Liver (tissue), 9 donors: ENCODE data around the gene SPEN. TPM values are rescaled to one million over a fixed set of nuclear protein-coding genes. Genes with fewer than 3 reads are reported as not detected.

Experiments used
- DNase-seq: peaks from one replicate; pipeline ENCODE4 v3.0.0-alpha.2; 2017; ENCODE audit warnings: low spot score
- H3K27ac ChIP-seq, 2 donors: one replicate each; pipeline ENCODE4 v1.7.0; 2013; ENCODE audit warnings: inconsistent platforms in 2 of 2, low read length in 2 of 2, control low read depth in 1 of 2, low read depth in 1 of 2, mild to moderate bottlenecking in 1 of 2
- H3K27me3 ChIP-seq, 4 donors: one replicate each; pipeline versions ENCODE4 v1.6.1 to v1.7.0; 2013; ENCODE audit warnings: low read length in 3 of 4, inconsistent platforms in 1 of 4, mild to moderate bottlenecking in 1 of 4, moderate library complexity in 1 of 4; ENCODE audit not compliant: control insufficient read depth in 4 of 4, insufficient read depth in 4 of 4
- H3K36me3 ChIP-seq, 4 donors: one replicate each; pipeline versions ENCODE4 v1.6.1 to v1.7.0; 2013; ENCODE audit warnings: low read length in 3 of 4, mild to moderate bottlenecking in 3 of 4, low read depth in 1 of 4, moderate library complexity in 1 of 4; ENCODE audit not compliant: control insufficient read depth in 4 of 4, insufficient read depth in 3 of 4
- H3K4me1 ChIP-seq, 4 donors: one replicate each; pipeline versions ENCODE4 v1.6.1 to v1.7.0; 2013; ENCODE audit warnings: low read length in 3 of 4, mild to moderate bottlenecking in 3 of 4, moderate library complexity in 1 of 4; ENCODE audit not compliant: control insufficient read depth in 4 of 4, insufficient read depth in 4 of 4
- H3K4me3 ChIP-seq, 3 donors: one replicate each; pipeline versions ENCODE4 v1.6.1 to v1.7.0; 2013; ENCODE audit warnings: low read length in 3 of 3, control low read depth in 1 of 3, low read depth in 1 of 3, mild to moderate bottlenecking in 1 of 3
- H3K9ac ChIP-seq, 2 donors: one replicate each; pipeline ENCODE4 v1.7.0; 2013; ENCODE audit warnings: low read length in 2 of 2, mild to moderate bottlenecking in 2 of 2, moderate library complexity in 2 of 2, control low read depth in 1 of 2, low read depth in 1 of 2
- H3K9me3 ChIP-seq, 4 donors: one replicate each; pipeline versions ENCODE4 v1.6.1 to v1.7.0; 2013; ENCODE audit warnings: low read length in 3 of 4; ENCODE audit not compliant: control insufficient read depth in 4 of 4
- EGR1 ChIP-seq, 2 donors: IDR thresholded peaks; 2 replicates each; pipeline ENCODE4 v1.6.1; 2016 to 2018; ENCODE audit warnings: antibody characterized with exemption in 2 of 2, low read depth in 2 of 2
- FOXA1 ChIP-seq: IDR thresholded peaks from 2 replicates; pipeline ENCODE4 v1.6.1; 2016; ENCODE audit warnings: antibody characterized with exemption
- FOXA2 ChIP-seq: IDR thresholded peaks from 2 replicates; pipeline ENCODE4 v1.6.1; 2016; ENCODE audit warnings: antibody characterized with exemption
- GABPA ChIP-seq, 2 donors: IDR thresholded peaks in 1 of 2; conservative IDR thresholded peaks in 1 of 2; 2 replicates each; pipeline ENCODE4 v1.6.1; 2016; ENCODE audit warnings: antibody characterized with exemption in 2 of 2, mild to moderate bottlenecking in 1 of 2, moderate library complexity in 1 of 2
- HNF4A ChIP-seq, 2 donors: conservative IDR thresholded peaks; 2 replicates each; pipeline ENCODE4 v1.6.1; 2016; ENCODE audit warnings: antibody characterized with exemption in 2 of 2, mild to moderate bottlenecking in 2 of 2
- HNF4G ChIP-seq: IDR thresholded peaks from 2 replicates; pipeline ENCODE4 v1.6.1; 2016; ENCODE audit warnings: antibody characterized with exemption
- JUND ChIP-seq, 2 donors: IDR thresholded peaks; 2 replicates each; pipeline ENCODE4 v1.6.1; 2016; ENCODE audit warnings: antibody characterized with exemption in 2 of 2
- NR2F2 ChIP-seq: IDR thresholded peaks from 2 replicates; pipeline ENCODE4 v1.6.1; 2016; ENCODE audit warnings: antibody characterized with exemption
- RAD21 ChIP-seq, 2 donors: IDR thresholded peaks; 2 replicates each; pipeline ENCODE4 v1.6.1; 2016; ENCODE audit warnings: antibody characterized with exemption in 2 of 2, mild to moderate bottlenecking in 2 of 2
- RXRA ChIP-seq, 2 donors: IDR thresholded peaks; 2 replicates each; pipeline ENCODE4 v1.6.1; 2017 to 2018; ENCODE audit warnings: antibody characterized with exemption in 2 of 2, mild to moderate bottlenecking in 1 of 2
- SP1 ChIP-seq: IDR thresholded peaks from 2 replicates; pipeline ENCODE4 v1.6.1; 2018; ENCODE audit warnings: antibody characterized with exemption, mild to moderate bottlenecking
- TAF1 ChIP-seq: conservative IDR thresholded peaks from 2 replicates; pipeline ENCODE4 v1.6.1; 2016; ENCODE audit warnings: antibody characterized with exemption, mild to moderate bottlenecking
- YY1 ChIP-seq: IDR thresholded peaks from 2 replicates; pipeline ENCODE4 v1.6.1; 2016; ENCODE audit warnings: antibody characterized with exemption, mild to moderate bottlenecking
- WGBS: extraction: QIAGEN DNeasy Blood & Tissue Kit; methylation state at CpG from one replicate; pipeline ENCODE4 v1.1.7; 2013; 5-methylcytosine and 5-hydroxymethylcytosine counted together
- polyA plus RNA-seq, 2 donors: library from polyadenylated mRNA; stranded (reverse) in 1 of 2; unstranded in 1 of 2; fragments of 200-250 nt in 1 of 2; fragments of >200 nt in 1 of 2; fragmentation: Nextera tagmentation in 1 of 2; extraction: Ambion mirVana in 1 of 2; gene quantifications; one replicate each; pipeline versions ENCODE4 v1.2.1 to v1.2.3, GENCODE V29; 2013 to 2015
- total RNA-seq, 2 donors: library from RNA; depleted of rRNA; stranded (reverse); fragments of >200 nt; gene quantifications; one replicate each; pipeline ENCODE4 v1.2.3, GENCODE V29; 2014
- TF ChIP-seq, protein P1 (sequence below): fragments of 150-350 bp; IDR thresholded peaks from 2 replicates; pipeline ENCODE4 v1.5.1; 2017; ENCODE audit warnings: improper control_type of control experiment, low read depth, low read length; ENCODE audit not compliant: missing input control
- TF ChIP-seq, protein P2 (sequence below): IDR thresholded peaks from 2 replicates; pipeline ENCODE4 v1.6.1; 2016; ENCODE audit warnings: antibody characterized with exemption
- TF ChIP-seq, protein P3 (sequence below): IDR thresholded peaks from 2 replicates; pipeline ENCODE4 v1.6.1; 2016; ENCODE audit warnings: antibody characterized with exemption, mild to moderate bottlenecking
- TF ChIP-seq, protein P4 (sequence below): IDR thresholded peaks from 2 replicates; pipeline ENCODE4 v1.6.1; 2016; ENCODE audit warnings: antibody characterized with exemption
- TF ChIP-seq, protein P5 (sequence below): IDR thresholded peaks from 2 replicates; pipeline ENCODE4 v1.6.1; 2016; ENCODE audit warnings: antibody characterized with exemption
- donor health status: healthy.
- donor health status: healthy.
- donor health status: healthy.
- donor health status: healthy.
- donor health status: healthy.

SPEN gene
- total and polyA plus RNA-seq, 4 donors, result 7.4 to 29.4 (median 15.2) TPM

DNA sequence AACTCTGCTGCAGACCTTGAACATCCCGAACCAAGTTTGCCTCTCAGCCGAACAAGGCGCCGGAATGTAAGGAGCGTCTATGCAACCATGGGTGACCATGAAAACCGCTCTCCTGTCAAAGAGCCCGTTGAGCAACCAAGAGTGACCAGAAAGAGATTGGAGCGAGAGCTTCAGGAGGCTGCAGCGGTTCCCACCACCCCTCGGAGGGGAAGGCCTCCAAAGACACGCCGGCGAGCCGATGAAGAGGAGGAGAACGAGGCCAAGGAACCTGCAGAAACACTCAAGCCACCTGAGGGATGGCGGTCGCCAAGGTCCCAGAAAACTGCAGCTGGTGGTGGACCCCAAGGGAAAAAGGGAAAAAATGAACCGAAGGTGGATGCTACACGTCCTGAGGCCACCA lies 84.4 kb downstream of the SPEN start:
- Histone ChIP-seq H3K36me3 (peaks cover 22 to 89% (median 67%) of the 10 kb centered on the region in 4 donors), H3K27me3 (no peaks in the 10 kb centered on the region), H3K4me3 (no peak overlapping the region), H3K9ac (no peak overlapping the region), H3K4me1 (no peaks in the 10 kb centered on the region), H3K27ac (no peak overlapping the region), H3K9me3 (no peaks in the 10 kb centered on the region)
- DNase-seq, result no peak
- TF ChIP-seq FOXA1 (no peak), EGR1 (IDR thresholded peaks at IDR 0.05; ENCODE audit: low read depth in 2 of 2) (no peak), YY1 (no peak), RXRA (IDR thresholded peaks at IDR 0.05) (no peak), GABPA (IDR thresholded peaks at IDR 0.05 in 1 of 2, conservative IDR thresholded peaks at IDR 0.05 in 1 of 2) (no peak), RAD21 (IDR thresholded peaks at IDR 0.05) (no peak), HNF4G (no peak), FOXA2 (no peak), NR2F2 (no peak), JUND (IDR thresholded peaks at IDR 0.05) (no peak), SP1 (no peak), TAF1 (no peak), HNF4A (conservative IDR thresholded peaks at IDR 0.05) (no peak)
- TF ChIP-seq, protein P1, sequence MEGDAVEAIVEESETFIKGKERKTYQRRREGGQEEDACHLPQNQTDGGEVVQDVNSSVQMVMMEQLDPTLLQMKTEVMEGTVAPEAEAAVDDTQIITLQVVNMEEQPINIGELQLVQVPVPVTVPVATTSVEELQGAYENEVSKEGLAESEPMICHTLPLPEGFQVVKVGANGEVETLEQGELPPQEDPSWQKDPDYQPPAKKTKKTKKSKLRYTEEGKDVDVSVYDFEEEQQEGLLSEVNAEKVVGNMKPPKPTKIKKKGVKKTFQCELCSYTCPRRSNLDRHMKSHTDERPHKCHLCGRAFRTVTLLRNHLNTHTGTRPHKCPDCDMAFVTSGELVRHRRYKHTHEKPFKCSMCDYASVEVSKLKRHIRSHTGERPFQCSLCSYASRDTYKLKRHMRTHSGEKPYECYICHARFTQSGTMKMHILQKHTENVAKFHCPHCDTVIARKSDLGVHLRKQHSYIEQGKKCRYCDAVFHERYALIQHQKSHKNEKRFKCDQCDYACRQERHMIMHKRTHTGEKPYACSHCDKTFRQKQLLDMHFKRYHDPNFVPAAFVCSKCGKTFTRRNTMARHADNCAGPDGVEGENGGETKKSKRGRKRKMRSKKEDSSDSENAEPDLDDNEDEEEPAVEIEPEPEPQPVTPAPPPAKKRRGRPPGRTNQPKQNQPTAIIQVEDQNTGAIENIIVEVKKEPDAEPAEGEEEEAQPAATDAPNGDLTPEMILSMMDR, result no peak
- TF ChIP-seq, protein P2, sequence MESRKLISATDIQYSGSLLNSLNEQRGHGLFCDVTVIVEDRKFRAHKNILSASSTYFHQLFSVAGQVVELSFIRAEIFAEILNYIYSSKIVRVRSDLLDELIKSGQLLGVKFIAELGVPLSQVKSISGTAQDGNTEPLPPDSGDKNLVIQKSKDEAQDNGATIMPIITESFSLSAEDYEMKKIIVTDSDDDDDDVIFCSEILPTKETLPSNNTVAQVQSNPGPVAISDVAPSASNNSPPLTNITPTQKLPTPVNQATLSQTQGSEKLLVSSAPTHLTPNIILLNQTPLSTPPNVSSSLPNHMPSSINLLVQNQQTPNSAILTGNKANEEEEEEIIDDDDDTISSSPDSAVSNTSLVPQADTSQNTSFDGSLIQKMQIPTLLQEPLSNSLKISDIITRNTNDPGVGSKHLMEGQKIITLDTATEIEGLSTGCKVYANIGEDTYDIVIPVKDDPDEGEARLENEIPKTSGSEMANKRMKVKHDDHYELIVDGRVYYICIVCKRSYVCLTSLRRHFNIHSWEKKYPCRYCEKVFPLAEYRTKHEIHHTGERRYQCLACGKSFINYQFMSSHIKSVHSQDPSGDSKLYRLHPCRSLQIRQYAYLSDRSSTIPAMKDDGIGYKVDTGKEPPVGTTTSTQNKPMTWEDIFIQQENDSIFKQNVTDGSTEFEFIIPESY, result no peak
- TF ChIP-seq, protein P3, sequence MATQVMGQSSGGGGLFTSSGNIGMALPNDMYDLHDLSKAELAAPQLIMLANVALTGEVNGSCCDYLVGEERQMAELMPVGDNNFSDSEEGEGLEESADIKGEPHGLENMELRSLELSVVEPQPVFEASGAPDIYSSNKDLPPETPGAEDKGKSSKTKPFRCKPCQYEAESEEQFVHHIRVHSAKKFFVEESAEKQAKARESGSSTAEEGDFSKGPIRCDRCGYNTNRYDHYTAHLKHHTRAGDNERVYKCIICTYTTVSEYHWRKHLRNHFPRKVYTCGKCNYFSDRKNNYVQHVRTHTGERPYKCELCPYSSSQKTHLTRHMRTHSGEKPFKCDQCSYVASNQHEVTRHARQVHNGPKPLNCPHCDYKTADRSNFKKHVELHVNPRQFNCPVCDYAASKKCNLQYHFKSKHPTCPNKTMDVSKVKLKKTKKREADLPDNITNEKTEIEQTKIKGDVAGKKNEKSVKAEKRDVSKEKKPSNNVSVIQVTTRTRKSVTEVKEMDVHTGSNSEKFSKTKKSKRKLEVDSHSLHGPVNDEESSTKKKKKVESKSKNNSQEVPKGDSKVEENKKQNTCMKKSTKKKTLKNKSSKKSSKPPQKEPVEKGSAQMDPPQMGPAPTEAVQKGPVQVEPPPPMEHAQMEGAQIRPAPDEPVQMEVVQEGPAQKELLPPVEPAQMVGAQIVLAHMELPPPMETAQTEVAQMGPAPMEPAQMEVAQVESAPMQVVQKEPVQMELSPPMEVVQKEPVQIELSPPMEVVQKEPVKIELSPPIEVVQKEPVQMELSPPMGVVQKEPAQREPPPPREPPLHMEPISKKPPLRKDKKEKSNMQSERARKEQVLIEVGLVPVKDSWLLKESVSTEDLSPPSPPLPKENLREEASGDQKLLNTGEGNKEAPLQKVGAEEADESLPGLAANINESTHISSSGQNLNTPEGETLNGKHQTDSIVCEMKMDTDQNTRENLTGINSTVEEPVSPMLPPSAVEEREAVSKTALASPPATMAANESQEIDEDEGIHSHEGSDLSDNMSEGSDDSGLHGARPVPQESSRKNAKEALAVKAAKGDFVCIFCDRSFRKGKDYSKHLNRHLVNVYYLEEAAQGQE, result no peak
- TF ChIP-seq, protein P4, sequence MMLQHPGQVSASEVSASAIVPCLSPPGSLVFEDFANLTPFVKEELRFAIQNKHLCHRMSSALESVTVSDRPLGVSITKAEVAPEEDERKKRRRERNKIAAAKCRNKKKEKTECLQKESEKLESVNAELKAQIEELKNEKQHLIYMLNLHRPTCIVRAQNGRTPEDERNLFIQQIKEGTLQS, result no peak
- TF ChIP-seq, protein P5, sequence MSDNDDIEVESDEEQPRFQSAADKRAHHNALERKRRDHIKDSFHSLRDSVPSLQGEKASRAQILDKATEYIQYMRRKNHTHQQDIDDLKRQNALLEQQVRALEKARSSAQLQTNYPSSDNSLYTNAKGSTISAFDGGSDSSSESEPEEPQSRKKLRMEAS, result no peak
- WGBS, result 98% methylated on average over 19 of the region's 19 CpGs
